Stimulated activated CD8-positive, alpha-beta memory T cell treated with anti-CD3 and anti-CD28 coated beads, Interleukin-2, amount 100 ng/mL, for 1 hour (primary cell): Measurements from ENCODE around the gene CTBP2.

ENCODE experiments used
- DNase-seq, 2 donors: peaks; one replicate each; pipeline ENCODE4 v3.0.0-alpha.2; 2020; ENCODE audit warnings: low read depth in 2 of 2

CTBP2 gene

DNA sequence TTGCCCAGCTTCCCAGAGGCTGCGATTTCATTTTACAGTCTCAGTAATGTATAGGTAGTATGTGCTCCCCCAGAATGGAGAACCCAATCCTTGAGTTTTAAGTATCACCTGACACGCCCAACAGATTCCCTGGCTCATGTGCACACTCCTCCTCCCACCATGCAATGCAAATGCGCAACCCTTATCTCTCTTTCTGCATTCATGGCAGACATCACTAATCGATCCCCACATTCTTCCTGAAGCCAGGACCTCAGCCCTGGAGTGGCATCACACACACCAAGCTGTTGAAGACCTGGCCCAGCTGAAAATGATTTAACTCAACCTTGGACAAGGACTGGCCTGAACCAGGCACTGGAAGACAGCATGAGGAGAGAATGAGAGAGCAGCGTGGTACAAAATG is 150.0 kb downstream of the CTBP2 start:
- DNase-seq, result no peak

DNA sequence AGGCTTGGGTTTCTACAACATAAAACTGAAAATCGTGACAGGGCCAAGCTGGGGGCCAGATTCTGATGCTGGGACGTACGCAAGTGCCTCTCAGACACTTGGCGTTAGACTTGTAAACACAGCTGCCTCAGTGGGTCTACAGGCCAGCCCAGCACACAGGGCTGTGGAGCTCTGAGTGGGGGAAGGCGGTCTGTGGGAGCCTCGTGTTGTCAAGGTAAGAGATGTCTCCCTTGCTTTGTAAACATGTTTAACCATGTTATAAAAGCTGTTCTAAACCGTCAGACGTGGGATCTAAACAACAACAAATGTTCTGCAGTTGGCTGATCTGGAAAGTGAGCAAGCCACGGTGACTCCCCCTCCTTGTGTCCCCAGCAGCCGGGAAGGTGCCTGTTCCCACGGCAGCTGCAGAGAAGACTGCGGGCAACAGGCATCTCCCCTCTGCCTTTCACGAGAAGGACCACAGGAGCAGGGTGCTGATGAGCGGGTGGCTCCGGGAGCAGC is 150.7 kb downstream of the CTBP2 start:
- DNase-seq, result no peak

DNA sequence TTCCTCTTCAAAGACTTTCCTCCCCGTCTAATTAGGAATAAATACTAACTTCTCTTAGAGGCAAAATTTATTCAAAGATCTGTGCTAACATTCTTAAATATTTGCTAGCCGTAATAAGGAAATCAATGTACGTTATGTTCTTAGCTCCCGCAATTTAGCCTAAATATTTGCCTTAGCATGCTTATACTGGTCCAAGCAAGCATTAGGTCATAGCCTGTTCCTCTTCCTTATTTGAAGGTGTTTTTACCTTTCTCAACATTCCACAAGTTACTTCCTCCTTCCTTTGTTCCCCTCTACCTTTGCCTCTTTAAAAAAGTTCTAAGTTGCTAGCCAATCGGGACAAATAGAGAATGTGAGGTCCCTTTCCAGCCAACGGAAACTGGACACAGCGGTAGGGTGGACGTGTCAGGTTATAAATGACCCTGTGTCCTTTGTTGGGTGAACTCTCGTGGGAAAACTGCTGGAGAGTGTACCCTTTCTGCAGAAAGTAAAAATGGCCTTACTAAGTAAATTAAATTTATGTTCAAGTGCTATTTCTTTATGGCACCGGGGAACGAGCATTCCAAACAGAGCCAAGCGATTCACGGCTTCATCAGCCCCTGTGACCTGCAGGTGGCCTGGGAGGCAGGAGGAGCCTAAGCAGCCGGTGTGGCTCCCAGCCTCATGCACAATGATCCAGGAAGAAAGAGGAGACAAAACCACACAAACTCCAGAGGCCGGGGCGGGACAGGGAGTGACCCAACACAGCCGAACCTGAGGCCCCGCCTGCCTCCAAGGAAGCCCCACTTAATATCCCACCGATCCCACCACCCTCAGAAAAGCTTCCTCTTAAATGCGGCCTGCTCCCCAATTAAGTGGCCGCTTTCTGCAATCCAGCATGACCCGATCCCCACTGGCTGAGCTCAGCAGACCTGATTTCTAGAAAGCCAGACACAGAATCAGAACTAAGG is 151.4 kb downstream of the CTBP2 start:
- DNase-seq, result no peak

DNA sequence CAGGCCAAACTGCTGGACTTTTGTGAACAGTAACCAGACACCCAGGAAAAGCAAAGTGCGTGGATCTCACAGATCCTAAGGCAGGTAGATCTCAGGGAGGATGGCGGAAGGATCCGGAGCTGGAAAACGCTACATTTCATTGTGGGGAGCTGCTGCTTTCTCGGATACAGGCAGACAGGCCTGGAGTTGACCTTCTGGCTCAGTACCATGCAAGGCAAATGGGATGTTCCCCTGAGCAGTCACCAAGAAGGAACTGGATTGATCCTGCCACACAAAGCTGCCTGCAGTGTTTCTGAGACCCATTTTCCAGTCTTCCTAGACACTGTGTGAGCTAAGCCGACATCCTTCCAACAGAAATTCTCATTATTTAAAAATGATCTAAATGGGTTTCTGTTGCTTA is 152.9 kb downstream of the CTBP2 start:
- DNase-seq, result no peak

DNA sequence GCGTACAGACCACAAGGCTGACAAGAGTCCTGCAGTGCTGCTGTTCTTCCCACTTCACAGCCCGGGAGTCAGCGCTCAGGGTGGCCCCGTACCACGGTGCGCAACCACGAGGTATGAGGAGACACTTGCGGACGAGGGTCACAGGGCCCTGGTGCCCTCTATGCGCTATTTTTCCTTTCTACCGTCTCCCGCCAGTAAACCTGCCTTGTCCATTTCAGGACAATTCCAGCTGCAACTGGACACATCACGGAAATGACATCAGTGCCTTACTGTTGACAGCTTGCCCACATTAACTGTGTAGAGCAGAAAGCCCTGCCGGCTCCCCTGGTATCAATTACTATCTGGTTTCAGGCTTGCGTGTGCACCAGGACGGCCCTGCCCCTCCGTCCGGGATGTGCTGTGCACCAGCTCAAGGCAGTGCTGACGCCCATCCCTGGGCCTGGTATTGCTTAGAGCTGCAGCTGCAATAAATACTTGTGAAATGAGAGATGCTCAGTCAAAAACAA is 153.4 kb downstream of the CTBP2 start:
- DNase-seq, result no peak

DNA sequence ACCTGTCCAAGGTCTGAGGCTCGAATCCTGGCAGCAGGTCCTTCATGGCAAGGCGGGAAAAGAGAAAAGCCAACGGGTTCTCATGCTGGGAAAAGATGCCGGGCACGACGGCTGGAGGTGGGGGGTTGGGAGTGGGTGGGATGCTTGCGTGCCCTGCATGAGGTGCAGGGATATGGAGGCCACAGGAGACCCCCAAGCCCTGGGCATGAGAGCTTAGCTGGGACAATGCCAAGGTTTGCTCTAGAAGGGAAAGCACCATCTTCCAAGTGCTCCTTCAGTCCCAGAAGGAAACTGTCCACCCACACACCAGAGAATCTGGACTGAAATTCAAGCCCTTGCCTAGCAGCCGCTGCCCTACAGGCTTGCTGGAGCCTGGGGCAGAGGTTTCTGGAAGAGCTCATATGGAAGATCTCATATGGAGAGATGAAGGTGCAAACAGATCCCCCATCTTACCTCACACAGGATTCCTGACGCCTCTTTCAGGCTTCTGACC is 154.1 kb downstream of the CTBP2 start:
- DNase-seq, result no peak

DNA sequence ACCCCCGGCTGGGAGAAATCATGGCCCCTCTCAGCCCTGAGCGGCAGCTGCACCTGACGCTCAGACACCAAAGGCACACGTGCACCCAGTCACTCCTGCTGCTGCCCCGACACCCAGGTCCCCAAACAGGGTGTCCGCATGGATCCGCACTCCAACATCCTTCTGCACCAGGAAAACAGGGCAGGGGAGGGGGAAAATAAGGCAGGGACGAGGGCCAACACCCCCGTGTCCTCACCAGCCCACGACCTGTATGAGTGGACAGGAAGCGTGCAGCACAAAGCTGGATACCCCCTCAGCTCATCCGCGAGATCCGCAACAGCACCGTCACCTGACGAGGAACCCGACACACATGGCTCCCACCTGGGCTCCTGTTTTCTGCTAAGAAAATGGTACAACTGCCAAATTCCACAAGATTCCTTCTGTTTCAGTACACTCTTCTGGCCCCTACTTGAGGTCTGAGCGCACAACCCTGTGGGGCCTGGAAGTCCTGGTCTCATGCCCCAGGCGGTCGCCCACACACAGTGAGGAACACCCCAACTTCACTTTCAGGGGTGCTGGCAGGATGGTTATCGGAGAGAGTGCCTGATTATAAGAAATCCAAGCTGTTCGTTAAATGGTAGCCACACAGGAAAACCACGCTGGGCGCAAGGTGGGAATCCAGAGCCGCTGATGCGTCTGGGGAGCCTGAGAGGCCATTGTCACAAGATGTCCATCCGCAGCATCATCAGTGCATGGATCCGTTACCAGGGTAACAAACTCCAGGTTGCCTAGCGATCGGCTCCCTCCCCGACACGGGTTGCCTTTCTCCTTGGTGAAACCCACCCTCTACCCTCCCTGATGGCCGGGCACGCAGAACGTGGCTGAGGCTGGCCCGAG is 154.8 kb downstream of the CTBP2 start:
- no peak for DNase-seq

DNA sequence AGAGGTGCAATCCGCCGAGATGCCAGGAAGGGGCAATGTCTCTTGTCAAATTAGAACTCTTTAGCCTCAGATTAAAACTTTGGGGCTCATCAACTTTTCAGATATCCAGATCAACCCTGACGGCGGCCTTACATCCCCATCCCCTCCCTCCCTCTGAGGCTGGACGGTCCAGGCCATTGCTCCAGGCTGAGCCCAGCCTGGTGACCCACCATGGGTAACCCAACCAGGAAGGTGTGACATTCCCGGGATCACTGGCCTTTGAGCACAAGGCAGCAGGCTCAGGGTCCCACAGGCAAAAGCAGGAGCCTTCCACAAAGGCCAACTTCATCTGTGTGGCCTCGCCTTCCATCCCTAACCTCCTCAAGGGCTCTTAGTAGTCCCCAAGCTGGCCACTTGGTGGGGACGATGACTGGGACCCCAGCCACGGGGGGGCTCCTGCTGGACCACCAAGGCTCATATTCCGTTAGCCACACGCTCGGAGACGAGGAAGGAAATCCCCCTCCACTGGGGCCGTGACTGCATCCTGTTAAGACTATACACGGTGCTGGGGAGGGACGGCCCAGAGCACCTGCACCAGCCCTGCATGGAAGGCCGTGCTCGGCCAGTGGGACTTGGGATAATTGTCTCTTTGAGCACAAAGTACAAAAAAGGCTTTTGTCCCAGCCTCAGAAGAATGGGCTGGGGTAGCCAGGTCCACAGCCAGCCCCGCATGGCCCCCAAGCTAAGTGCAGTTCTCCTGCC is 155.6 kb downstream of the CTBP2 start:
- DNase-seq, result no peak

DNA sequence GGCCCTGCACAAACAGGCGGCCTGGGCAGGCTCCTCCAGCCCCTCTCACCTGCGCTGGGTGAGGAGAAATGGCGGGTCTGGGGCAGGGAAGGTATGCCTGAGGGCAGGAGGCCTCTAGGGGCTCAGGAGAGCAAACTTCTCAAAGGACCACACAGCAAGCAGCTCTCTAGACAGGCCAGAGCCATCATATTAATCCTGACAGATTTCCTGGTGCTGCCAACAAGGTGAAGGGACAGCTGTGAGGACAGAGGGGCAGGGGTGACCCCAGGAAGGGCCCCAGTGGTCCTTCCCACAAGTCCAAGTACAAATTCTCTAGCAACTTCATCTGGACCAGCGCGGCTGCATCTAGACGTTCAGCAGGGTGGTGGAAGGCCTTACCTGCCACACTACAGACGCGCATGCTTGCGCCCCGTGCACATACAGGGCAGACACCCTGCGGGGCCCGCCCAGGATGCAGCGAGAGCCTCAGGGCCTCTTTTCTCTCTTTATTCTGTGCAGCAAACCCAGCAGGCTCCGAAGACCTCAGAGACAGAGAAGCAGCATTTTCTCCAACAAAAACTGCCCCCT is 156.4 kb downstream of the CTBP2 start:
- no peak for DNase-seq

DNA sequence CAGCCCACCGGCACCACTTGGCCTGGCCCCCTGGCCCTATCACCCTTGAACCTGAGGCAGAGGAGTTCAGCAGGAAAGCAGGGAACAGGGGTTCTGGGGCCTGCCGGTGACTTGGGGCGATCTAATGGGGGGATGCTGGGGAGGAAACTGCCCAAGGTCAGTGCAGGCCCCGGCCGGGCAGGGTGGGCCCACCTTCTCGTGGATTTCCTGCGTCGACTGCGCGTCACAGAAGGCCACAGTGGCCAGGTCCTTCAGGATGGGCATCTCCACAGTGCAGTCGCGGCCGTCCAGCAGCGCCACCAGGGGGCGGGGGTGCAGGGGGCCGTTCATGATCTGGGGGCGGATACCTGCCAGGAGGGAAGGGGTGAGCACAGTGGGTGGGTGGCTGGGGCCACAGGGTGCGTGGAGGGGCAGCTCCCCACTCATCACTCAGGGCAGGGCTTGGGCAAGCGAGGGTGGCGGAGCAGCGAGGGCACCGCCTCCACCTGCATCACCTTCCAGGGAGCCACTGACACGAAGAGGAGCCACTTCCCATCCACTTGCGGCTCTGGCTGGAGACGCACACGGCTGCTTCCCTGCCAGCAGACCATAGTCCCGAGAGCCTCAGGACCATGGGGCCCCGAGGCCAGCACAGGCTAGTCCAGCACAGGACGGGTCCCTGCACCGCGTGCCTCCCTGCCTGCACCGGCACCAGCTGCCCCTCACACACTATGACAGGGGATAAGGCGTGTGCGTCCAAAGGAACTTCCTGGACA is 157.0 kb downstream of the CTBP2 start:
- no peak for DNase-seq

DNA sequence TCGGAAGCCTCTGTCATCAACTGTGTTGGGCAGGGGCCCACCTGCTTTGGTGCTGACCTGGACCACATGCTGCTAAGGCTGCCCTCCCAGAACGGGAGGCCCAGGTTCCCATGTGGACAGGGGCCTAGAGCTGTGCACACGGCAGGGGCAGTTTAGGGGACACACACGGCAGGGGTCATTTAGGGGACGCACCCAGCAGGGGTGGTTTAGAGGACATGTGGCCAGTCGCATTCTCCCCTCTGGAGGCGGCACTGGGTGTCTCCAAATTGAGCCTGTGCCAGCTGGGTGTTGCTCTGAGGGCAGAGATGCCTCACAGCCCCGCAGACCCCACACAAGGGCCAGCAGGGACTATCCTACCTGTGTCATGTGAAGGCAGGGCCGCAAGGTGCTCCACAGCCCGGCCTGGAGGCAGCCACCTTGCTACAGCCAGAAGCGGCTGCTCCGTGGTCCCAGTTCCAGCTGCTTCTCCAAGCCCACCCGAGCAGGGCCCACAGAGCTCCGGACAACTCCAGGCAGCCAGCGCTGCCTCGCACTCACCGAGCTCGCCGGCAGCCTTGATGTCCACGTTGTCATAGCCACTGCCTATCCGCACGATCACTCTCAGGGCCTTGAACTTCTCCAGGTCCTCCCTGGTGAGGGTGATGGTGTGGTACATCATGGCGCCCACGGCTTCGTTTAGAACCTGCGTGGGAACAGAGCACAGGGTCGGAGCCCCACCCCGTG is 157.8 kb downstream of the CTBP2 start:
- DNase-seq, result no peak

DNA sequence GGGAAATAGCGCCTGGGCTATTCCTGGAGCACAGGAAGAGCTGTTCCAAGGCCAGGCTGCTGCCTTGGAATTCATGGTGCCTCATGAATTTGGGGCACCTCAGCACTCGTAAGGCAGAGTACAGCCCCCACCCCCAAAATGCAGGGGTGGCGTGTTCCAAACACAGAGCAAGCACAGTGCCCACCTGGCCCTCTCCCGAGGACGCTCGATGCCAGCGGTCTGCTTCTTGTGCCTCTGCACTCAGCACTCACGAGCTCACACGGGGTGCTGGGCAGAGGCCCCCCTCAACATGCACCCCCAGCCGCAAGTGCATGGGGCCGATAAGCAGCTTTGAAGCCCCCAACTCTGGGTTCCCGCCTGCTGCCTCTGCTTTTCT is 158.3 kb downstream of the CTBP2 start:
- no peak for DNase-seq

DNA sequence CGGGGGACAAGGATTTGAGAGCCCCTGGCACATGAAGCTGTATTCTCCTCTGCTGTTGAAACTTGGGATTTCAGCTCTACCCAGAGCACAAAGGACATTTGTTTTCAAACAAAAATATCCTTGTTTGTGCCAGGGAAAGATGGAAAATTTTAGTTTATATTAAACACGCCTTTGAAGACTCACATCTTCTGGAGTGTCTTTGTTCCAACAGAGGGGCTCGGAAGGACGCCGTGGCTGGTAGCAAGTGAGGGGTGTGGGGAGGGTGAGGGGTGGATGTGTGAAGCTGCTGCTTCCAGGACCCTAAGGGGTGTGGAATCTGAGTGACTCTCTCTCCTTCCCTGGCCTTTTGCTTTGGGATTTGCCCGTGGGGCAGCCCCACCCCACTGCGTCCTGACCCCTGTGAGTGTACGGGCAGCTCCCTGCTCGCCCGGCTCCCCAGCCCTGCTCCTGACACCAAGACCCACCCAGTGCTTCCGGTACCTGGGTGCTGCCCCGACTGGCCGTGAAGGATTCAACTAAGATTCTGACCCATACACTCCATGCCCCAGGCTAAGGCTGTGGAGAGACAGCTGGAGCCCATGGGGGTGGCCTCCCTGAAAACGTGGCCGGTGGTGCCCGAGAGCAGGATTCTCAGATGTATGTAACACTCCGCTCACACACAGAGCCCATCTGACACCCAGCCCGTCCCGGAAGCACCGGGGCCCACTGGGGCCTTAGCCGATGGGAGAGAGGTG is 158.9 kb downstream of the CTBP2 start:
- DNase-seq, result no peak

DNA sequence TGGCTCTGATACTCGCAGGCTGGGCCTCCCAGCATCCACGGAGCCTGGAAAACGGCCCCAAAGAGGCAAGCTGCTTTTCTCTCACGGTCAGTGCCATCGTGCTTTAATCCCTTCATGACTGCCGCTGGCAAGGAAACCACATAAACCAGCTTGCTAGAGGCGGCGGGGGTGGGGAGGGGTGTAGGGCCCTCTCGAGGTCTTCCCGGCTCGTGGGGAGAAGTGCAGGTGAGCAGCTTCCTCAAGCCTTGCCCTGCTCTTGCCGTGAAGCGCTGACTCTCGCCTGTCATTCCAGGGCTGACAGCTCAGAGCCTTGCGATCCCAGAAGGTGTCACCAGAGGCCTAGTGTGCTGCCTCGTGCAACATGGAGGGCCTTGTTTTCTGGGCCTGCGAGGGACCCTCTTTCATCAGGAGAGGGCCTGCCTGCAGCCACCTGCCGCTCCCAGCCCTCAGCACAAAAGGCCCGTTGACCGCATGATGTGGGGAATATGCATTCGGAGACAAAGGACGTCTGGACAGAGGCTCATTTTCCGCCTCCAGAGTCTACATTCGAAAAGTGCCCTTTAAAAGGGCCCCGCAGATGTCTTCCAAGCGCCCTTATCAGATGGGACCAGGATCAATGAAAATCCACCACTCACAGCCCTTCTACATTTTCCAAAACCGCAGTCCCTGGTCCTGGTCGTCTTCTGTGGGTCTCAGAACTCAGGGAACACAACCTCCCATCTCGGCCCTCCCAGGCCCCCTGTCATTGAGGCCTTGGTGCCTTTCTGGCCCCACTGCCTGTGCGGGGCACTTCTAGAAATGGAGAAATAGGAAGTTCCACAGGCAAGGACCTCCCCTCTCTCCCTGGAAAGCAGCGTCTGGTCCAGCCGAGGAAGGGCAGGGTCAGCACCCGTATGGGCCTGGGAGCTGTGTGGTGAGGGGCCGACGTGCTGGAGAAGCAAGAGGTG is 159.7 kb downstream of the CTBP2 start:
- DNase-seq, result no peak

DNA sequence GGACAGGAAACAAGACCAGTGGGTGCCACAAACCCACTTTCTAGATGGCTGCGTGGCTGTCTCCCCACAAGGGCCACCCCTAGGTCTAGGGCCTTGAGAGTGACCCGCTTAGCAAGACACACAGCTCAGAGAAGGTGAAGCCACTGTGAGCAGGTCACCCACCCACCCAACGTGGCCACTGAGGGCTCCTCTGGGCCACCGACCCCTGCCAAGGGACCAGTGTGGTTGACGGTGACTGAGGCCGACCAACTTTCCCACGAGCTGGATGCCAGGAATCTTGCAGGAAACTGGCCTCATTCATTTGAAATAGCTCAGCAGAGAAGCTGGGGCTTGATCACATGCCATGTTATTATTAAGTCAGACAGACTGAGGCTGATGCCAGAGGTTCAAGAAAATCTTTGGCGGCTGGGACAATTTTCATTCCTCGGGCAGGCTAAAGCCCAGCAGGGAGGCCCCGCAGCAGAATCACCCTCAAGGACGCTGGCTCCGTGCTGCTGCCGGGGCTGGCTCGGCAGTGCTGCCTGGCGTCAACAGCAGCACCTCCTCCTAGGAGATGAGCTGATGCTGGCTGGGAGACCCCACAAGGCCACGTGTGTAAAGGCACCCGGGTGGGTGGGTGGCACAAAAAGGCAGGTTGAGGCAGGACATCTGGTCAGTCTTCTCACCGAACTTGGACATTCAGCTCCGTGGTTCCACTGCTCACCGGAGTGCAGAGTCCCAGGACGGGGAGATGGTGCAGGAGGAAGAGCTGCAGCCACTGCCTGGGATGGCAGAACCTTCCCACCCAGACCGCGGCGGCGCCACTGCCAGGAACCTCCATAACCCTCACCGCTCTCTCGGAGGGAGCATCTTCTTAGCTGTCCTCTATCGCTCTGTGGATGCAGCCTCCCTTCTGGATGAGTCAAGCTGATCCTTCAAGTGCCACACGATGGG is 160.7 kb downstream of the CTBP2 start:
- DNase-seq, result no peak

DNA sequence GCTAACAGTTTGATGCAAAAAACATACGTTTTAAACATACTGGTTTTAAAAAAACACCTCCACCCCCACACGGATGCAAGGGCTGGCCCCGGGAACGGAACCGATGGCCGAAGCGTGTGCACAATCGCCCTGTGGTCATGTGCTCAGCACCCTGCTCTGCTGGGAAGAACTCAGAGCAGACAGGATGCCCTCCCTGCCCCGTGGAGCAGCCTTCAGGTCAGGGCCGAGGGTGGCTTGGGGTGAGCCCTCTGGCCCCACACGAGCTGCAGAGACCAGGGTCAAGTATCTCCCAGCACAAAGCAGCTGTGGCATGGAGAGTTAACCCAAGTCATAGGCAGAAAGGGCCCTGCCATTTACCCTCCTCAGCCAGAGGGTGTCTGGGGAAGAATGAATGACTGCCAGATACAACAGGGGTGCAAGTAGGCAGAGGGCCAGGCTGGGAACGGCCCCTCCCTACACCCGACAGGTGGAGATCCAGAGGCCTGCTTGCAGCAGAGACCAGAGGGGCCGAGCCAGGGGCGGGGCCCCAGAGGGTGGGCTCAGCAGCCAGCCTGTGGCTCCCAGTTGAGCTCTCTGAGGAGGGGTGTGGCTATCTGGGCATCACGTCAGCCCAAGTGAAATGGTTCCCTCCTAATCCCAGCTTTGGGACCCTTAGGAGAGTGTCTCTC is 161.6 kb downstream of the CTBP2 start:
- DNase-seq, result no peak
